OCI-LY1 (cell line): ENCODE measurements around the gene HLCS.

ENCODE experiments used
- EZH2 ChIP-seq: fragments of 200-600 bp; sonication (generic), shearing (Covaris generic); IDR thresholded peaks from 2 replicates; pipeline ENCODE4 v1.8.0; 2017; ENCODE audit warnings: borderline replicate concordance, mixed run types, mild to moderate bottlenecking, antibody characterized with exemption, low read length, moderate library complexity, mixed read lengths
- TF ChIP-seq, protein P1 (sequence below): fragments of 200-600 bp; sonication (generic), shearing (Covaris generic); IDR thresholded peaks from 2 replicates; pipeline ENCODE4 v1.5.1; 2017; ENCODE audit warnings: mild to moderate bottlenecking, antibody characterized with exemption, low read length, moderate library complexity, mixed read lengths

DNA sequence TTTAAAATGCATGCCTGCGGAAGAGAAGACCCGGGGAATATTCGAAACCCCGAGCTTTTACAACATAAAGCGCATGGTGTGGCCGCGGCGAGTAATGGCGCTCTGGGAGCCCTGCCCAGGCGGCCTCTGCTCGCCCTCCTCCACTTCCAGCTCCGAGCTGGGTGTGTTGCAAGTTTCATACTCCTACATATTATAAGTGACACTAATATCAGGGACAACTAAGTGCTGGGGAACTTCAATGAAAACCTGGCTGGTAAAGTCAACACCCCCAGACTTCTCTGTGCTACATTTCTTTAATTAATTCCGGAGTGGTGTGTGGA lies 255.8 kb downstream of the HLCS start:
- TF ChIP-seq EZH2, result no peak
- TF ChIP-seq, protein P1, sequence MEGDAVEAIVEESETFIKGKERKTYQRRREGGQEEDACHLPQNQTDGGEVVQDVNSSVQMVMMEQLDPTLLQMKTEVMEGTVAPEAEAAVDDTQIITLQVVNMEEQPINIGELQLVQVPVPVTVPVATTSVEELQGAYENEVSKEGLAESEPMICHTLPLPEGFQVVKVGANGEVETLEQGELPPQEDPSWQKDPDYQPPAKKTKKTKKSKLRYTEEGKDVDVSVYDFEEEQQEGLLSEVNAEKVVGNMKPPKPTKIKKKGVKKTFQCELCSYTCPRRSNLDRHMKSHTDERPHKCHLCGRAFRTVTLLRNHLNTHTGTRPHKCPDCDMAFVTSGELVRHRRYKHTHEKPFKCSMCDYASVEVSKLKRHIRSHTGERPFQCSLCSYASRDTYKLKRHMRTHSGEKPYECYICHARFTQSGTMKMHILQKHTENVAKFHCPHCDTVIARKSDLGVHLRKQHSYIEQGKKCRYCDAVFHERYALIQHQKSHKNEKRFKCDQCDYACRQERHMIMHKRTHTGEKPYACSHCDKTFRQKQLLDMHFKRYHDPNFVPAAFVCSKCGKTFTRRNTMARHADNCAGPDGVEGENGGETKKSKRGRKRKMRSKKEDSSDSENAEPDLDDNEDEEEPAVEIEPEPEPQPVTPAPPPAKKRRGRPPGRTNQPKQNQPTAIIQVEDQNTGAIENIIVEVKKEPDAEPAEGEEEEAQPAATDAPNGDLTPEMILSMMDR, result no peak
